GM08714 (cell line): ENCODE results near the gene SWAP70.
A peak's percentile ranks its signal among the peaks of the same experiment; 100 is the strongest.
"Not testable (repeated sequence)": the region's sequence is repeated elsewhere in the genome, so short reads cannot be mapped to it uniquely, and the experiment has no call there.

Experiments used
- H3K4me3 ChIP-seq: fragments of 200-500 bp; sonication (Bioruptor generic); 2 replicates; pipeline ENCODE4 v1.5.1; 2014; ENCODE audit warnings: mild to moderate bottlenecking, low read length, inconsistent platforms
- ZNF274 ChIP-seq: IDR thresholded peaks from 2 replicates; pipeline ENCODE4 v1.6.1; 2012; ENCODE audit warnings: mild to moderate bottlenecking, low read depth, low read length

SWAP70 gene

DNA sequence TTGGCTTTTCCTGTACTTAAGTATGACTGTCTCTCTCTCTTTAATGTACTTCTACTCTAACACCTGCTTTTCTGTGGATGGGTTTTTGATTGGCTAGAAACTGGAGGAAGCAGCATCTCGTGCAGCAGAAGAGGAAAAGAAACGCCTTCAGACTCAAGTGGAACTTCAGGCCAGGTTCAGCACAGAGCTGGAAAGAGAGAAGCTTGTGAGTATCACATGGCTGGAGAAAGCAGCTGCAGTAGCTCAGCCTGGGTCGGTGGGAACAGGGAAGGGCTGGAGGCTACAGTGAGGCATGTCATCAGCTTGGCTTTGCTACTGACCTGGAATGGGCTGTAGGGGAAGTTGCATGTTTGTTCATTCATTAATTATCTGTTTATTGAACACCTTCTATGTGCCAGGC is 74.2 kb downstream of the SWAP70 start:
- no peak overlapping the region for H3K4me3 ChIP-seq
- no peak for TF ChIP-seq ZNF274

DNA sequence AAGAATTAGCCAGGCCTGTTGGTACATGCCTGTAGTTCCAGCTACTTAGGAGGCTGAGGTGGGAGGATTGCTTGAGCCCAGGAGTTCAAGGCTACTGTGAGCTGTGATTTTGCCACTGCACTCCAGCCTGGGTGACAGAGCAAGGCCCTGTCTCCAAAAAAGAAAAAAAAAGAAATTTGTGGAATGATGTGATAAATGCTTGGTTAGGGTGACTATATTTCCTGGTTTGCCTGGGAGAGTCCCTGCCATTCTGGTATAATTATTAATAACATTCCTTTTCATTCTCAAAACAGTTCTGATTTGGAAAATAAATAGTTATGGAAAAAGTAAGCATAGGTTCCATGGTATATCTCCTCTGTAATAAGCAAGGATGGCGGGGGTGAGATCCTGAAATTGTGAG is 74.8 kb downstream of the SWAP70 start:
- no peak for TF ChIP-seq ZNF274
- H3K4me3 ChIP-seq, result peak overlapping the region; percentile 21; the same call in 1 of the 2 replicates

DNA sequence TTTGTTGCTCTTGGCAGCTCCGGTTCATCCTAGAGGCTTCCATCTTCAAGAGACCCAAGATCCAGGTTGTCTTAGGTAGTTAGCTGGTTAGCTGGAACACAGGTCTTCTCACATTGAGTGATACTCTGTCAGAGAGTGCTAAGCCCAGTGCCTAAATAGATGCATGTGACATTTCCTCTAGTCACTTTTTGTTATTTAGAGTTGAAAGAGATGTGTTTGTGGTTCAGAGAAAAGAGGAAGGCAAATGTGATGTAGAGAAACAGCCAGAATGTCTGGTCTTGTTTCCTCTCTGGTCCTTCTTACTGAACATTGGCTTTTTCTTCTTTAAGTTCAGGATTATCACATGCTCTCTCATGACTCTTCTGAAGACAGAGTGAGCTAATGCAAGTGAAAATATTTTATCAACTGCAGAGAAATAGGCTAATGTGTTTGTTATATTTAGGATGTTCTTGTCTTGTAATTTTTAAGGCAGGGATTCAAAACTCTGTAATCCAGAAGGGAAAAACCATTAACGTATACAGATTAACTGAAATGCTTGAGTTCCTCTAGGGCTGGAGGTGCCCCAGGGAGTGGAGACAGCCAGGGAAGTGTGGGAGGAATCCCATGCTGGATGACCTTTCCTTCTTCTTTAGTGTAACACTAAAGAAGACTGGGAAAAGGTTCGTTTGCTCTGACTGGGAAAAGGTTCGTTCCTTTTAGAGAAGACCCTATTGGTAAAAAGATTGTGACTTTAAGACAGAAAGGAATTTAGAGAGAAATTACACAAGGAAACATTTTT is 75.4 kb downstream of the SWAP70 start:
- no peak overlapping the region for H3K4me3 ChIP-seq
- no peak for TF ChIP-seq ZNF274

DNA sequence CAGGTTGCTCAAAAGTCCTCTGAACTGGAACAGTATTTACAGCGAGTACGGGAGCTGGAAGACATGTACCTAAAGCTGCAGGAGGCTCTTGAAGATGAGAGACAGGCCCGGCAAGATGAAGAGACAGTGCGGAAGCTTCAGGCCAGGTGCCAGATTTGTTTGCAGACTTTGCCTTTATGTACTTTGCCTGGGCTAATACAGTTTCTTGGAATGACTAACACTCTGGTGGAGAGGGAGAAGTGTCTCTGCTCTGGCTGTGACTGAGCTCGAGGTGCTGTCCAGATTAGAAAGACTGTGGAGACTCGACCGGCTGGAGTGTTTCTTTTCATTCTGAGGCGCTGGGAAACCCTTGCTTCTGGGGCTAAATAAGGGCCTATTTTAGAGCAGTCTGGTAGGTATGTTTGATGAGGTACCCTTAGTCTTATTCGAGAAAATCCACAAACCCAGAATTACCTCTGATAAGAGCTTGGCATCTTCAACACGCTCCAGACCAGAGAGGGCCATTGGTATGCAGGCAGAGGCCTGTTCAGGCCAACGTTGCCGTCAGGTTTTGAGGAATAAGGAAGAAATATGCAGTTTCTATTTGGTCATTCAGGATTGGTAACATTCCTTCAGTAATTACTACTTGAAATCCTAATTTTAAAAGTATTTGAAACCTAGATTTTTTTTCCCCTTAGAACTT is 76.5 kb downstream of the SWAP70 start:
- H3K4me3 ChIP-seq, result no peak overlapping the region
- no peak for TF ChIP-seq ZNF274

DNA sequence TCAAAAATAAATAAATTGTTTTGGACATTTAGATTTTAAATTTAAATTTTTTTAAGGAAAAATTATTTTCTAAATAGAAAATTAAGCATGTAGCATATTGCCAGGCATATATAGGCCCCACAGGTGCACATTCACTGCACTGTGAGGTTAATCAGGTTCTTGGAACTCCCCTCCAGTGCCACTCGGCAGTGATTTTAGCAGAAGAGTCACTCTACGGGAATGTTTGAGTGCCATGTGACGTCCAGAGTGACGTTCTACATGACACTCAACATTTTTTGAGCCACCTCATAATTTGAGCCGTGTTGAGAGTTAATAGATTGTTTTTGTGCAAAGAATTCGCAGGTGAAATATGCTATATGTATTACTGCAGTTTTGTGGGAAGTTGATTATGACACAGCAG is 77.4 kb downstream of the SWAP70 start:
- H3K4me3 ChIP-seq, result no peak overlapping the region

DNA sequence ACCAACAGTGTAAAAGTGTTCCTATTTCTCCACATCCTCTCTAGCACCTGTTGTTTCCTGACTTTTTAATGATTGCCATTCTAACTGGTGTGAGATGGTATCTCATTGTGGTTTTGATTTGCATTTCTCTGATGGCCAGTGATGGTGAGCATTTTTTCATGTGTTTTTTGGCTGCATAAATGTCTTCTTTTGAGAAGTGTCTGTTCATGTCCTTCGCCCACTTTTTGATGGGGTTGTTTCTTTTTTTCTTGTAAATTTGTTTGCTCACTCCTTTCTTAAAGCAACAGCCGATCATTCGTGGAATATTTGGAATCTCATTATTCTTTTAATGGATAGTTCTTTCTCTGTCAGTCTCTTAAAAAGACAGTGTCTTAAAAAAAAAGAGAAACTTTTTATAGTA is 79.6 kb downstream of the SWAP70 start:
- H3K4me3 ChIP-seq, result not testable (repeated sequence)

More for the DNA sequence above, 77.4 kb downstream of the SWAP70 start:
- TF ChIP-seq ZNF274, result no peak

DNA sequence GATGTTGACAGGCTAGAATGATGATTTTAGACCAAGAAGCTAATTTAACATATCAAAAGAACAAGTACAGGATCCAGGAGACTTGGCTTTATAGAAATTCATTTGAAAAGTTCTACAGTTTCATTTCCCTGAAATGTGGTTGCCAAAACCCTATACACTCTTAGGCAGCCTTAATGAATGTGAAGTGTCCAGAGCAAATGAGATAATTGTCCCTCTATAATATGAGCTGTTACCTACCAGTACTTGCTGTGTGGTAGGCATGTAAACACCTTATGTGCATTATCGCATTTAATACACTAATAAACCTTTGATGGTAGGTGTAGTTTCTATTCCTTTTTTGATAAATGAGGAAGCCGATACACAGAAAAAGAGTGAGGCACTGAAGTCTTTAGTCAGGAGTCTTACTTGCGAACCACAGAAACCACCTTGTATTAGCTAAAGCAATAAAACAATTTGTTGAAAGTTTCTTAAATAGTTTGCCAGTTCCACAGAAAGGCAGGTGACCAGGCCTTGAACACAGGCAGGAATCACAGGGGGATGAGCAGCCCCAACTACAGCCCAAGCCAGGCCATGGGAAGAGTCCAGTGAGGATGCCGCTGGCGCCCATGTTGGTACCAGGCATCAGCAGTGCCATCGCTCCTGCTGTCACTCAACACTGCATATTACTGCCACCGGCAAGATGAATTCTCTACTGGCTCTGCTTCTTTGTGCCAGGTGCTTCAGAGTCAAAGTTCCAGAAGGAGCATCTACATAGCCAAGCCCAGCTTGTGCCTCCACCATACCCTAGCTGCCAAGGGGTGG is 81.7 kb downstream of the SWAP70 start:
- no peak for TF ChIP-seq ZNF274

DNA sequence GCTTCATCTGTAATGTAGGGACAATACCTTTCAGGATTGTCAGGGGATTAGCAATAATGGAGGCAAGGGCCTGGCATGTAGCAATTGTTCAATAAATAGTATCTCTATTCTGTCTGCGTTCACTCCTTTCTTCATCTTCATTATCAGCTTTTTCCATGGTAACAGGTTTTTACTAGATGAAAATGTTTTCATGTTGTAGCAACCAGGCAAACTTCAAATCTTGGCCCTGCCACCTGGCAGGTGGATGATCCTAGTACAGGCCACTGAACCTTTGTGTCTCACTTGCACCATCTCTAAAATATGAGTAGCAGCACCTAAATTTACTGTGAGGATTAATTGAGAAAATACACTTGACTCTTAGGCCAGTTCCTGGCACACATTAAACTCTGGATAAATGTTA is 83.4 kb downstream of the SWAP70 start:
- no peak overlapping the region for H3K4me3 ChIP-seq
- TF ChIP-seq ZNF274, result no peak

More for the DNA sequence above, 81.7 kb downstream of the SWAP70 start:
- no peak overlapping the region; the same call in 1 of the 2 replicates for H3K4me3 ChIP-seq

DNA sequence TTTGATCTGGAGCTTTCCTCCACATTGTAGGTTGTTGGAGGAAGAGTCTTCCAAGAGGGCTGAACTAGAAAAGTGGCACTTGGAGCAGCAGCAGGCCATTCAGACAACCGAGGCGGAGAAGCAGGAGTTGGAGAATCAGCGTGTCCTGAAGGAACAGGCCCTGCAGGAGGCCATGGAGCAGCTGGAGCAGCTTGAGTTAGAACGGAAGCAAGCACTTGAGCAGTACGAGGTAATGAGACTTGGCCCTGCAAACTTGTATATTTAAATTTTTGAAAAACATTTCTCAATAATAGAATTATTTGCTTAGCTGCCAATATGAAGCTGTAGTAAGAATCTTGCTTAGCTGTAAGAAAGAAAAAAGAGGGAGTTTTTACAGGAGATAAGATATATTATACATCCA is 84.0 kb downstream of the SWAP70 start:
- TF ChIP-seq ZNF274, result no peak
- no peak overlapping the region for H3K4me3 ChIP-seq

DNA sequence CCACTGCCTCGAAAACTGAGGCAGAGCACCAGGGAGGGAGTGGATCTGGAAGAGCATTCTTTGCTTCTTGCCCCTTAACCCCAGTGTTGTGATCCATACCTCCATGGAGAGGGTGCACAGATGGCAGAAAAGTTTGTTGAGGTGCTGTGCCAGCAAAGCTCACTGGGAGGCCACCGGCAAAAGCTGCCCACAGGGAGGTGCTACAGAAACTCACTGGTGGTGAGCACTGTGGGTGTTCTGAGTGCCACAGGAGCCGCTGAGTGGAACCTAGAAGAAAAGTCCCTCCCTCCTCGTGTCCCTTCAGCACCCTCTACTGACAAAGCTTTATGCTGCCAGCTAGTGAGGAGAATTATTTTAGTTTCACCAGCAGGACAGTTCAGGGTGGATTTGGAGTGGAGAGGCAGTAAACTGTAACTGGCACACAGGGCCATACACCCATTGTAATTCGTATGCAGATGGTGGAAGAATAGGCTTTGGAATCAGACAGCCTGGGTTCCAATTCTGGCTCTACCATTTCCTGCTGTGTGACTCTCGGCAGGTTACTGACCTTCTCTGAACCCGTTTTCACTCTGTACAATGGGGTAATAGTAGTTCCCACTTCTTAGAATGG is 84.6 kb downstream of the SWAP70 start:
- TF ChIP-seq ZNF274, result no peak
- H3K4me3 ChIP-seq, result no peak overlapping the region

DNA sequence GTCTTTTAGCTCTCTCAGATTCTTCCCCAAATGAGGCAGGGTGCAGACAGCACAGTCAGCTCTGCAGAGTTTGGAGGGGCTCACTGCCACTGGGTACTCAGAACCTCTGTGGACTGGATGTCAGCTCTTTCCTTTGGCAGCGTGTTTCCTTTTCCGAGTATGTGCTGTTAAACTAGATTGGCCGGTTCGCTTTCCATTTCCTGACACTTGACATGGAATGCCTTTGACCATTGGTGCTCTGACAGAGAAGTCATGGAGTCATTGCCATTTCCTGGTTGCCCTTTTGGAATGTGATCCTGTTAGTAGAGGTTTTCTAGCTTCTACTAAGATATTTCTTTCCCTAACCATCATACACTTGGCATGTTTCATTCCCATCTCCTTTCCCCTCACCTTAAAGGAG is 86.7 kb downstream of the SWAP70 start:
- H3K4me3 ChIP-seq, result no peak overlapping the region
- no peak for TF ChIP-seq ZNF274

DNA sequence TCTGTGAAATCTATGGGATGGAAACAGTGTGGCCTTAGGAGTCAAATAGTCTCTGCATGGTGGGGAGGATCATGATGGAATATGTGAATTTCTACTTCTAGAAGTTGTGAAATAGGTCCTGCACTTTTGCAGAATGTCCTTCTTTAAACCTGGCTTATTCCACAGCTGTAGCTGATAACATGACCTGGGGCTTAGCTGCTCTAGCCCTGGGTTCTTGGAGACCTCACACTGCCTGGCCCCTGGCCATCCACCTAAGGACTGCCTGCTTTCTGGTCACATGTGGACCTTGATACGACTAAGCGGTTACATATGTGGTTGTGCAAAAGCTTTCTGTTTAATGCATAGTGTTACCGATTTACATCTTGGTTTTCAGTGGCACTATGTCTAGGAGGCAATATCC is 88.2 kb downstream of the SWAP70 start:
- no peak overlapping the region for H3K4me3 ChIP-seq
- TF ChIP-seq ZNF274, result no peak

DNA sequence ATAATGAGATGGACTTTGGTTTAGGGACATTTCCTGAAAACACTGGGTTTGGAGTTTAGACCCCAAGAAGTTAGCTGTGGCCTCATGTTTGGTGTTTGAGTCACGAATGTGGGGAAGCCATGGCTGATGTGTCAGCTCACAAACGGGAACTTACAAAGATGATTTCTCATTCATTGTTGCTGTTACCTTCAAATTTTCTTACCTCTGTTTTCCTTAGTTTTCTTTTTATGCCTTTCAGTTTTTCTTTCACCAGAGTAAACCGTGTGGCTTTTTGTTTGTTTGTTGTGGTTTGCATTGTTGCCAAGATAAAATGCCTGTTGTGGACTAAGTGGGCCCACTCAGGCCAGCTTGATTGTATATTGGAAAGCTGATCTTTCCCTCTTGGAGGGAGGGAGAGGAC is 89.1 kb downstream of the SWAP70 start:
- no peak overlapping the region for H3K4me3 ChIP-seq
- TF ChIP-seq ZNF274, result no peak

DNA sequence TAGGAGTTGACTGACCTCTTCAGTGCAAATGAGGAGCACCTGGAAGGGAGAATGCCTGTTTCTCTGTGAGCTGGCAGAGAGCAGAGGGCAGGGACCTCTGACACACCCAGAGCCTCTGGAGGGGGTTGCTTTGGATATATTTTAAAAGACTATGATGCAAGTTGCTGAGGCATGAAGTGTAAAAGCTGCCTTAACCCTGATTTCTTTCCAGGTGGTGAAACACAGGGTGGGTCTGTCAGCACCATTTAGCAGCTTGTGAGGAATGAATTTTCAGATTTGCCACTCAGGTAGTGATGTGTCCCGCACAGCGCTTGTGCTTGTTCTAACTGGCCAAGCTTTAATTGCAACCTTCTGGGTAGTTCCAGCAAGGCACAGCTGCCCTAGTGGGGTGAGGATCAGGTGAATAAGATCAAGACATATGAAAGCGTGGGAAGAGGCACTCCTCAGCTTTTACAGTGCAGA is 90.2 kb downstream of the SWAP70 start:
- no peak overlapping the region for H3K4me3 ChIP-seq
- no peak for TF ChIP-seq ZNF274
